Stimulated activated CD4-positive, alpha-beta T cell treated with anti-CD3 and anti-CD28 coated beads, TNF-alpha, amount 100 ng/mL, for 48 hours (primary cell): ENCODE results near the gene GALNT12.

Source experiments
- DNase-seq, 3 donors: peaks; one replicate each; pipeline ENCODE4 v3.0.0-alpha.2; 2020; ENCODE audit warnings: low read depth in 3 of 3

The GALNT12 gene

DNA sequence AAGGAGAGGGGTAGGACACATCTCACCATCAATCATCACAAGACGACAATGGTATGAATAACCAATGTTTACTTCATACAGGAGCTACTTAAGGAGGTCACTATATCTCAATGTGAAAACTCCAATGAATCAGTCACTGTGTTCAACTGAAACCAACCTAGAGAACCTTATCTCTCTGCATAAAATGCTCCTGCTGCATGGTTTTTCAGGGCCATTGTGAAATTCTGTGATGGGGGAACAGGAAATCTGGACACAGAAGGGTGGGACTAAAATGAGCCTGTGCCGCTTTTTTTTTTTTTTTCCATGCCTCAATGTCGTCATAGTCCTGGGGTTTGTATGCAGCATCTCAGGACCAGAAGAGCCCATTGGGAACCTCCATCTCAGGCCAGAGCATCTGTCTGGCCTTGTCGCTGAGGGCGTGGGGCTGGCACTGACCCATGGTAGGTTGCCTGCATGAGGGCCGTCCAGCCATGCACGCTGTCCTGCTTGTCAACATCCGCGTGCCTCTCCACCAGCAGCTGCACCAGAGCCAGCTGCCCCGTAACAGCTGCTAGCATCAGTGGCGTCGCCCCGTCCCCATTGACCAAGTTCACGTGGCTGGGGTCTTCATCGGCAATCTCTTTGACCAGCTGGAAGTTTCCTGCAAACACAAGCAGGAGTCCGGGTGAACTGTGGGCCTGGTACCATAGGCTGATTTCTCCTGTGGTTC, 23.8 kb upstream of the GALNT12 start:
- no peak for DNase-seq

DNA sequence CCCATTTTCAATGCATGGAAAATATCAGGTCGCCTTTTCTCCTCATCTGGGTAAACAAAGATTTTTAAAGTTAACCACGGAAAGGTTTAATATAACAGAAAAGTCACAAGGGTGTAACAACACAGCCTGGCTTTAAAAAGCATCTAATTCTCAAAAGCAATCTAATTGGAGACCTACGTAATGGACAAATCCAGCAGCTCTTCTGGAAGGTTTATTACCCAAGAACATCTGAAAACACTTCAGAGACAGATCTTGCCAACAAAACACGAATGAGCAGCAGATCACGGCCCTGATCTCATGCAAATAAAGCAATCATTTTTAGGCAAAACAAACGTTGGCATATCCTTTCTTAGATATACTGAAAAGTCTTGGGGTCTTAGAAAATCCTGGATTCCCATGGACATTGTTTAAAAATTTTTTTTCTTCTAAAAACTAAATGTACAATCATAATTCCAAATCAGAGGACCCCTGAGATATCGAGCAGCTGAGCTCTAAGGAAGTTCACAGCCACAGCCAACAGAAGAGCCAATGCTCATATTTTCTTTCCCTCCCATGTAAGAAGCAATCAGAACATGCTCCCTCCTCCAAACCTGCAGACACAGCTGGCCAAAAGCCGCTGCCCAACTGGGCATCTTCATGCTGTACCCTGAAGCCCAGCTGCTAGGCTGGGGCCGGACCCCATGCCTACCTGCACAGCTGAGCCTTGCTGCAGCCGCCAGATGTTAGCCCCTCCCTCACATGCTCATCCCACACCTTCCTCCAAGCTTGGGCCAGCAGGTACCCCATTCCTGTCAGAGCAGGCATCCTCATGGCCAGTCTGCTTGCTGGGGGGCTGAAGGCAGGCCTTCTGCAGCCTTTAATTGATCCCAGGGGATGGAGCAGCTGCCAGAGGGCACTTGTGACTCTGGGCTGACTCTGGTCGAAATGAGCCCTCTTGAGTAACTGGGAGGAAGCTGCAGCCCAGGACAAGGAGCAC, 22.4 kb upstream of the GALNT12 start:
- DNase-seq = no peak

DNA sequence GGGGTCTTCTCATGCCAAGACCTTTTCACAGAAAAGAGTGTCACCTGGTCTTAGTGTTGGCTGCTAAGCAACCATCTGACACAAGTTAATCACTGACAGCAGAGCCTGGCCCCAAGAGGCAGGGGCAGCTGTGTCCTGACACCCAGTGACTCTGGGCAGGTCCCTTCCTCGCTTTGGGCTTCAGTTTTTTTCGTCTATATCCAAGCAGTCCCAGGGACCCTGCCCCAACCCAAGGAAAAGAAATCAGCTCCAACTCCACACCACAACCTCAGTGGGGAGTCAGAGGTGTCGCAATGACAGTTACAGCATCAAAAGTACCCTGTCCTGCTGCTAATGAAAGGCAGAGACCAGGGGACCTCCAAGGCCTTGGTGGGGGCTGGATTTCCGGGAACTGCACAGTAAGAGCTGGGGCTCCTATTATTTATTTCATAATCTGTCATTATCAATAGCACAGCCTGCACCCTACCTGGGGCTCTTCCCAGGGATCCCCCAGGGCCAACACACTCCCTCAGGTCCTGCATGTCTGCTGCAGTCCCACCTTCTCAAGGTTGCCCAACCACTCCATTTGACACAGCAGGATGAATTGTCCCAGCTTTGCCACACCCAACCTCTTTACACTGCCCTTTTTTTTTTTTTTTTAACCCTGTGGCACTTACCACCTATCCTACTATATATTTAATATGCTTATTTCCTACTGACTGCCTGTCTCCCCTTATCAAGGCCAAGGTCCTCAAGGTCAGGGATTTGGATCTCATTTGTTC, 20.5 kb upstream of the GALNT12 start:
- no peak for DNase-seq

DNA sequence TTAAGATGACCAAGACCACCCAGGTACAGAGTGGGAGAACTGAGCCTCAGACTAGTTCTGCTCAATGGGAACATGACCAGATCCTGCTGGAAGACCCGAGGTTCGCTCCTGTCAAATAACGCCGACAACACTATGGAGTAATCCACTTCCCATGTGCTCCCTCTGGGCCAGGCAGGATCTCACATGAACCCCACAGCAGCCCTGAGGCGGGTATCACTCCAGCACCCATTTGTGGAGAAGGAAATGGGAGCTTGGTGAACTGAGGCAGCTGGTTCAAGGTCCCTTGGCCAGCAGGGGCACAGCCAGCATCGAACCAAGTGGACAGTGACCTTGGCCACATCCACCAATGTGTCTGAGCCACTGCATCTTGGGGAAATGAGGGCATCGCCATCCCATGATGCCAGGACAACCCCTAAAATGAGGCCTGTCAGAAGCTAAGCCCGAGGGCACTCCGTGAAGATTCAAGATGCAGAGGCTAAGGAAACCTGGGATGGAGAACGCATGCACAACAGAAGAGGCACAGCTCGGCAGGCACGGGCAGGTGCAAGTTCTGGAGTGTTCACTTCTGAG, 19.6 kb upstream of the GALNT12 start:
- no peak for DNase-seq

DNA sequence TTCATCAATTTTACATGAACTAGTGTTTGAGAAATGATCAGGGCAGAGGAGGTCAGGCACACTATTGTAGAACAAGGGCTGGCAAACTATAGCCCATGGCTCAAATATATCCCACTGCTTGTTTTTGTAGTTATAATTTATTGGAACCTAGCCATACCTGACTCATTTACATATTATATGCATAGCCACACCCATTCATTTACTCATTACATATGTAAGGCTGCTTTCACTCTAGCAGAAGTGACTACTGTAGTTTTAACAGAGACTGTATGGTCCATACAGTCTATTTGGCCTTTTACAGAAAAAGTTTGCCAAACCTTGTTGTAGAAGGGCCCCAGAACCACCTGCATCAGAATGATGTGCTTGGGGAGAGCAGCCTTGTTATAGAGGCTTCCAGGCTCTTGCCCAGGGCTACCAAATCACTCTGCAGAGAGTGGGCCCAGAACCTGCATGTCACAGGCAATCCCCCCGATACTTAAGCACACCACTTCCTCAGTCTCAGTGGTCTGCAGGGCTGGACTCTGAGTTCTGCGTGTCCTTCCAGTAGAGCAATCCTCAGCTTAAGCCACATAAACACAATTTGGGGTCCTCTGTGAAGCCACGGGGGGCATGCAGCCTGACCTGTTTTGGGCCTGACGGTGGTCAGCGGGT, 17.9 kb upstream of the GALNT12 start:
- DNase-seq = no peak

DNA sequence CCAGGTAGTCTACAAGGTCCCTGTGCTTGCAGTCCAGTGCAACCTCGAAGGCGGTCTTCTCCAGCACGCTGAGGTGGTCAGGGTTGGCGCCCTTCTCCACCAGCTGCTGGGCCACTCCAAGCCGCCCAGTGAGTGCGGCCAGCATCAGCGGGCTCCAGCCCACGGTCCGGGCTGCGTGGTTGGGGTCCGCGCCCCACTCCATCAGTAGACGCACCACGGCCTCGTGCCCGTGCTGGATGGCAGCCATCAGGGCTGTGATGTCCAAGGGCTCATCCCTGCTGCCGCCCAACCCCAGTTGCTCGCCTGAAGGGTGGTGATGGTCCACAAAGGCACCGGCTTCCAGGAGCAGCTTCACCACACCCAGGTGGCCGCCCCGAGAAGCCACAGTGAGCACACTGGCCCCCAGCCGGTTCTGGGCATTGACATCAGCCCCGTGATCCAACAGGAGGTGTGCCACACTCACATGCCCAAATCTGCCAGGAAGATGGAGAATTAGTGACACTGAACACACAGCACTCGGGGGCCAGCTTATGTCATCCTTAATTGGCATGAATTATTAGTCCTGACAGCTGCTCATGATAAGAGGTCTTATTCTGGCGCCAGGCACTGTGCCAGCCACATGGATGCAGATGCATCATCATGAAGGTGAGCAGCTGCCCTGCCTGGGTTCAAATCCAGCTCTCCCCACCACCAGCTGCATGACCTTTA, 17.2 kb upstream of the GALNT12 start:
- DNase-seq = no peak

DNA sequence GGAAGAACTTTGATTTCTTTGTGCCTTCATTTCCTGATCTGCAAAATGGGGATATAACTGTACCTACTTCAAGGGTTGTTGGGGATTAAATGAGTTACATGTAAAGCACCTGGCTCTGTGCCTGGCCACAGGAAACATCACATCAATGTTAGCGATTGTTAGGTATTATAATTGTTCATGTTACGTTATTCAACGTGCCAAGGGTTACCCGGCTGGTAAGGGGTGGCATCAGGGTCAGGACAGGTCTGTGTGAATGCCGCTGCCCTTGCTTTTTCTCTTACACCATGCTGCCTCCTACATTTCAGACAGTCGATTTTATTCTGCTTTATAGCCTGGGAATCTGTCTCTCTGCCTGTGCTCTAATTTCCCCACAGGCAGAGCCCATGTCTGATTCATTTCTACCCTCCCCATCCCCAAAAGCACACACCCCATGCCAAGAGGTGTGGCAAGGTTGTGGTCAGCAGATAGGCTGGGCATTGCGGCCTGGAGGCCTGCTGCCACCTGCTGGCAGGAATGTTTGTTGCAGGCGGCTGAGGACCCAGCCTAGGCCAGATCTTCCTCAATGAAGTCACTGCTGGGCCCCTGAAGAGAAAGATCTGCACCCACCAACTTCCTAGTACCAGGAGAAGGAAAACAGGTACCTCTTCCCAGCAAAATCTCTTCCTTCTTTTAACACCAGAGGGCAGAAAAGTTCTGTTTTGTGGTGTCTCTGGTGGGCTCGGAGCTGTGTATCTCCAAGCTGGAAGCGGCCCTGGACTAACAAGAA, 16.4 kb upstream of the GALNT12 start:
- peak in 1 of 3 donors; percentile 48 for DNase-seq

DNA sequence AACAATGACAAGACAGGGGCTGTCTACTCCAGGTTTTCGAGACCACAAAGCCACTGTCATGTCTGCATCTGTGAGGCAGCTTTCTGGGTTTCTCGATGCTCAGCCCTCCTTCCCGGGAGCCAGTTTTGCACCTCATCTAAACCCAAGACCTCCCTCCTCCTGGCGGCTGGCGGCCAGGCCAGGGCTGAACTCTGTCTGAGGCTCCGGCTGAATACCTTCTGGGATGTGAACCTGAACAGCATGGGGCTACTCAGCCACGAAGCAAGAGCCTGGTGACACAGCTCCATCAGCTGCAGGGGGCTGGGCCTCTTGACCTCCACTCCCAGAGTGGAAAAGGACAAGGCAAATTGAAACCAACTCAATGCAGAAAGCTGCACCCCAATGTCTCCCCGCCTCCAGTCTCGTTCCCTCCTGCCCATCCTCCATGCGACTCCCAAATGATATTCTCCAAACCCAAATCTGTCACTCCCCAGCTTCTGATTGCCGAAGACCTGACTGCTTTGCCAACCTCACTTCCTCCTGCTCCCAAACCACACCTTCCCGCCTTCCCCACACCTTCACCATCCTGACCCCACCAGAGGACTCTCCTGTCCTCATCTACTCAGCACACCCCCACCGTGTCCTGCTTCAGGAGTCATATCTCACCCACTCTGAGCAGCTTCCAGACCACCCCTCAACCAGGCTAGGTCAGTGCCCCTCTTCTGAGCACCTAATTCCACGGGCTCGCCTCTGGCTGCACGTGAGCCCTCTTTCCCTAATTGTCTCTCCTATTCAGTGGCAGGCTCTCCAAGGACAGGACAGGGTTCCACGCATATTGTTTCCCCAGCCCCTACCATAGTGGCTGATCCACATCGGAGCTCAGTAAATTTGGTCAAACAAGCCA, 15.6 kb upstream of the GALNT12 start:
- DNase-seq = no peak

DNA sequence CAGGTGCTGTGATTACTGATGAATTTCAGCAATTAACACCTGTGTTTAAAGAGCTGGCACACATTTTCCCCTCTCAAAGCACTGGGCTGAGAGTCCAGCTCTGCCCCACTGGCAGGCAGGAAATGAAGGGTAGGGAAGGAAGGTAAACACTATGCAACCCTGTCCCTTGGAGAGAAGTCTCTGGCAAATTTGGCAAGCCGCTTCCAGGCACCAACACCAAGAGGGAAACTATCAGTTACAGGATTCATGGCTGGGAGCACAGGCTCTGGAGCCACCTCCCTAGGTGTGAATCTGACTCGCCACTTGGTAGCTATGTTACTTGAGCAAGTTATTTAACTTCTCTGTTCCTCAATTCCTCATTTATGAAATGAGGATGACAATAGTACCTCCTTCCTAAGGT, 14.4 kb upstream of the GALNT12 start:
- no peak for DNase-seq

DNA sequence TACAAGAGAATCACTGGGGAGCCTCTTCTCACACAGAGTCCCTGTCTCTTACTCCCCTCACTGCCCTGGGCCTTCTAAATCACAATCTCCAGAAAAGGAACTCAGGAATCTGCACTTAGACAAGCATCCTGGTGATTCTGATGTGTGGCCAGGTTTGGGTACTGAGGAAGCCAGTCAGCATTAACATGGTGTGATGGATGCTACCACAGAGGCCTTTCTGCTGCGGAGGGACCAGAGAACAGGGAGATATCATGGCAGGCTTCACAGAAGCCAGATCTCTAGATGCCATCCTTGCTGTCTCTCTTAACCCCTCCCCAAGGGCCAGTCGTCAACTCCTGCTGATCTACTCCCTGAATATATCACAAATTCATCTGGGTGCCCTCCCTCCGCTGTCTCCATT, 12.7 kb upstream of the GALNT12 start:
- DNase-seq = no peak

DNA sequence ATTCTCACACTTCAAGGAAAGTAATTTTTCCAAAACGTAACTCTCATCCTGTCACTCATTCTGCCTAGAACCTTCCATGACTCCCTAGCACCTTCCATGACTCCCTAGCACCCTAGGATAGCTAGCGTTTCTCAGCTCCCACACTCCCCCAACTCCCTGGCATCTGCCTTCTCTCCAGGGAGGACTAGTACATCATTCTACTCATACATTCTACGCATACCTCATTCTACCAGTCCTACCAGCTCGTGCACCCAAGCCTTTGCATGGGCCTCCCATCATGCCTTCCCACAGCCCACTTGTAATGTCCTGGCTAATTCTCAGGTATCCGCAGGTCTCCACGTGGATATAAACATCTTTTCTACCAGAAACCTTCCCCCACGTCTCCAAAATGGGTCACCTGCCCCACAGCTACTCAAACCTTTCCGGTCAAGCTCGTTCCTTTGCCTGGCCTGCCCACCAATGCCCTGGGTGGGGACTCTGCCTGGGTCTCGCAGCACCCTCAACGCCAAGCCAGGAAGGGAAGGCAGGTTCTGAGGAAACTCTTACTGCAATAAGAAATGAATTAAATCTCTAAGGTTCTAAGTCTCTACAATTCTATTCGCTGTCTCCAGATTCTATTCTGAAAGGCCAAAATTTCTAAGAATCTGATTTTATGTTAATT, 12.0 kb upstream of the GALNT12 start:
- DNase-seq = no peak

DNA sequence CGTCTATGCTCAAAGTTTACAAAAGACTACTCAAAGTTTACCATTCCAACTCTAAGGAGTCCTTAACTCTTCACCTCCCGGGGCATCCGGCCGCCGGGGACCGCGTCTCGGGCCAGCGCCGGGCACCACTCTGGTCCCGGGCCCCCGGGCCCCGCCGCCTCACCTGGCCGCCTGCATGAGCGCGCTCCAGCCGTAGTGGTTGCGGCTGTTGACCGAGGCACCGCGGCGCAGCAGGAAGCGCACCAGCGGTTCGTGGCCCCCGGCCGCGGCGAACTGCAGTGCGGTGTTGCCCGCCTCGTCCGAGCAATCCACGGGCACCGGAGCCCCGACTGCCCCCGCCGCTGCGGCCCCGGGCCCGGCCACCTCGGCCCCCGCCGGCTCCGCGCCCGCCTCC, 11.5 kb upstream of the GALNT12 start:
- DNase-seq = no peak

DNA sequence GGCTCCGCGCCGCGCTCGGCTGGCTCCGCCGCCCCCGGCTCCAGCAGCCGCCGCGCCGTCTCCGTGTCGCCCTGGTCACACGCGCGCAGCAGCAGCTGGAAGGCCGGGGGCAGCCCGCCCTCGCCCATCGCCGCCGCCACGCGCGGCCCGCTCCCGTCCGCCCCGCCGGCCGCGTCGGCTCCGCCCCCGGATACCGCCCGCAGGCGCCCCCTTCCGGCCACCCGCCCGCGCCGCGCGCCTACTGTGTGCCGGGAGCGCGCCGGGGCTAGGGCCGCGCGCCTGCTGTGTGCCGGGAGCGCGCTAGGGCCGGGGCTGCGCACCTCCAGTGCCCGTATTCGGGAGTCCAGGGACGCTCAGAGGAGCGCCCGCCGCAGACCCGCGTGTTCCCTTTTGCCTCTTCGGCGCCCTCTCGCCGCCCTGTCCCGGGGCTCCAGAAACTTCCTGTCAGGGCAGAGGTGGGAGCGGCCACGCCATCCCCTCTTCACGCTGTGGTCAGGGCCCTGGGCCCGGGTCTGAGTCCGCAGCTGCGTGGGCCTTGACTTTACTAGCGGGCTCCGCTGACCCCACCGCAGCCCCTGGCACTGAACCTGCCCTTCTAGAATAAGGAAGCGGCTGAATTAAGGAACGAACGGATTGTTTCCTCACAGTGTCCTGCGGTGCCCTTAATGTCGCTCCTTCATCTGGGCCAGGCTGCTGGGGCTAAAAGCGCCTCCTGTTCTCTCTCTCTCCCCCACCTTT, 10.9 kb upstream of the GALNT12 start, which contains the start of gene ANKS6:
Gene ANKS6 (minus strand): TSS at position 192 of the 738 bp plus-strand sequence. CDS start 64 bp downstream, at position 128.
- DNase-seq = peak; percentile 49 to 80 (median 63)

DNA sequence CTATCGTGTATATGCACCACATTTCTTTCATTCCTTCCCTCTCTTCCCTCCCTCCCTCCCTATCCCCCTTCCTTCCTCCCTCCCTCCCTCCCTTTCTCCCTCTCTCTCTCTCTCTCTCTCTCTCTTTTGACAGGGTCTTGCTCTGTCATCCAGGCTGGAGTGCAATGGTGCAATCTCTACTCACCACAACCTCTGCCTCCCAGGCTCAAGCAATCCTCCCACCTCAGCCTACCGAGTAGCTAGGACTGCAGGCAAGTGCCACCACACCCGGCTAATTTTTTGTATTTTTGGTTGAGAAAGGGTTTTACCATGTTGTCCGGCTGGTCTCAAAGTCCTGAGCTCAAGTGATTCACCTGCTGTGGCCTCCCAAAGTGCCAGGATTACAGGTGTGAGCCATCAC, 10.0 kb upstream of the GALNT12 start:
- no peak for DNase-seq

DNA sequence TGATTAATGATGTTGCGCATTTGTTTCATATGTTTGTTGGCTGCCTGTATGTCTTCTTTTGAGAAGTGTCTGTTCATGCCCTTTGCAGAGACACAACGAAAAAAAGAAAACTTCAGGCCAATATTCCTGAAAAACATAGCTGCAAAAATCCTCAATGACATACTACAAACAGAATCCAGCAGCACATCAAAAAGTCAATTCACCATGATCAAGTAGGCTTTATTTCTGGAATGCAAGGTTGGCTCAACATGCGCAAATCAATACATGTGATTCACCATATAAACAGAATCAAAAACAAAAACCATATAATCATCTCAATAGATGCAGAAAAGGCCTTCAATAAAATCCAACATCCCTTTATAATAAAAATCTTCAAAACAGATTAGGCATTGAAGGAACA, 9.2 kb upstream of the GALNT12 start:
- no peak for DNase-seq

DNA sequence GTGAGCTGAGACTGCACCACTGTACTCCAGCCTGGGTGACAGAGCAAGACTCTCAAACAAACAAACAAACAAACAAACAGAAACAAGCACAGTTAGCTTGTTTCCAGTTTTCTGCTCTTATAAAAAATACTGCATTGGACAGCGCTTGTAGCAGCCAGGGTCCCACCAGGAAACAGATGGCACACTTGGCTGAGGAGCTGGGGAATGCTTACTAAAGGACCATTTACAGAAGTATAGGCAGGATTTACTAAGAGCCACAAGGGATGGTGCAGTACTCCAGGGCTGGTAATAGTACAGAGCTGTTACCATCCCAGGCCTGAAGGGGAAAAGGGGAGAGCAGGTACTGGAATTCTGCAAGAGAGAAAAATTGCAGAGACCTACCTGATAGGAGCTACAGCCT, 5.9 kb upstream of the GALNT12 start:
- no peak for DNase-seq

DNA sequence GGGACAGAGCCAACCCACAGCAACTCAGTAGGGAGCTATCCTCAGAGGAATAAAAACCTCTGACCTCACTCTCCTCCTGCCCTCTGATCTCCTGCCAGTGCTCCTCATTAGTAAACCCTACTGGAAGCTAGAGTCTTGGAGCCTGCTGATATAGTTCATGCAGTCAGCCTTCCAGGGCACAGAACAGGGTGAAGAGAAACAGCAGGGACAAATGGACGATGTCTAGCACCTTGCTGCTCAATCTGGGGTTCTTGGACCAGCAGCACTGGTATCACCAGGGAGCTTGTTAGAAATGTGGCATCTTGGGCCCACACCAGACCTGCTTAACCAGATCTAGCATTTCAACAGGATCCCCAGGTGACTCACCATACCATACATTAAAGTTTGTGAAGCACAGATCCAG, 5.5 kb upstream of the GALNT12 start:
- no peak for DNase-seq

DNA sequence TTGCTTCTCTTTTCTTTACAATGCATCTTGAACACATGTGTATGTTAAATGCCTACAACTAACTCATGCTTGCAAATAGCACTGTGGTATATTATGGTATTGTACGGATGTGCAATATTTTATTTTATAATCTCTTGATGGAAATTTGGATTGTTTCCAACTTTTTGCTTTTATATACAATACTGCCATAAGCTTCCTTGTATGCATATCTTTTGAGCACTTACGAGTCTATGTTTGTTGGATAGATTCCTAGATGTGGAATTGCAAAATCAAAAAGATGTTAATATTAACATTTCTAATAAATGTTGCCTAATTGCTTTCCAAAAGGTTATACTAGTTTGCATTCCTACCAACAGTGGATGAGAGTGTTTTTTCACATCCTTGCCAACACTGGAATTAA, 3.4 kb upstream of the GALNT12 start:
- DNase-seq = no peak
